PC-9 (cell line): ENCODE measurements around the gene RARB.

ENCODE experiments used
- EZH2 ChIP-seq: fragments of 200-600 bp; sonication (generic); IDR thresholded peaks from 2 replicates; pipeline ENCODE4 v1.8.0; 2017; ENCODE audit warnings: antibody characterized with exemption, low read depth
- TF ChIP-seq, protein P1 (sequence below): fragments of 200-600 bp; sonication (generic); conservative IDR thresholded peaks from 2 replicates; pipeline ENCODE4 v1.6.1; 2017; ENCODE audit warnings: mixed run types, antibody characterized with exemption, mild to moderate bottlenecking, moderate library complexity

GRCh38 chr3:25489858-25490593, 62.0 kb downstream of the RARB start:
- no peak for TF ChIP-seq EZH2
- TF ChIP-seq, protein P1, sequence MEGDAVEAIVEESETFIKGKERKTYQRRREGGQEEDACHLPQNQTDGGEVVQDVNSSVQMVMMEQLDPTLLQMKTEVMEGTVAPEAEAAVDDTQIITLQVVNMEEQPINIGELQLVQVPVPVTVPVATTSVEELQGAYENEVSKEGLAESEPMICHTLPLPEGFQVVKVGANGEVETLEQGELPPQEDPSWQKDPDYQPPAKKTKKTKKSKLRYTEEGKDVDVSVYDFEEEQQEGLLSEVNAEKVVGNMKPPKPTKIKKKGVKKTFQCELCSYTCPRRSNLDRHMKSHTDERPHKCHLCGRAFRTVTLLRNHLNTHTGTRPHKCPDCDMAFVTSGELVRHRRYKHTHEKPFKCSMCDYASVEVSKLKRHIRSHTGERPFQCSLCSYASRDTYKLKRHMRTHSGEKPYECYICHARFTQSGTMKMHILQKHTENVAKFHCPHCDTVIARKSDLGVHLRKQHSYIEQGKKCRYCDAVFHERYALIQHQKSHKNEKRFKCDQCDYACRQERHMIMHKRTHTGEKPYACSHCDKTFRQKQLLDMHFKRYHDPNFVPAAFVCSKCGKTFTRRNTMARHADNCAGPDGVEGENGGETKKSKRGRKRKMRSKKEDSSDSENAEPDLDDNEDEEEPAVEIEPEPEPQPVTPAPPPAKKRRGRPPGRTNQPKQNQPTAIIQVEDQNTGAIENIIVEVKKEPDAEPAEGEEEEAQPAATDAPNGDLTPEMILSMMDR: no peak
